ENCODE measurements around the gene SLC6A9. TPM values are rescaled to one million over a fixed set of nuclear protein-coding genes. Genes with fewer than 3 reads are reported as not detected.

Gene SLC6A9
- total and polyA plus RNA-seq, 7 donors: 0.28 to 1.2 (median 0.71) TPM

DNA sequence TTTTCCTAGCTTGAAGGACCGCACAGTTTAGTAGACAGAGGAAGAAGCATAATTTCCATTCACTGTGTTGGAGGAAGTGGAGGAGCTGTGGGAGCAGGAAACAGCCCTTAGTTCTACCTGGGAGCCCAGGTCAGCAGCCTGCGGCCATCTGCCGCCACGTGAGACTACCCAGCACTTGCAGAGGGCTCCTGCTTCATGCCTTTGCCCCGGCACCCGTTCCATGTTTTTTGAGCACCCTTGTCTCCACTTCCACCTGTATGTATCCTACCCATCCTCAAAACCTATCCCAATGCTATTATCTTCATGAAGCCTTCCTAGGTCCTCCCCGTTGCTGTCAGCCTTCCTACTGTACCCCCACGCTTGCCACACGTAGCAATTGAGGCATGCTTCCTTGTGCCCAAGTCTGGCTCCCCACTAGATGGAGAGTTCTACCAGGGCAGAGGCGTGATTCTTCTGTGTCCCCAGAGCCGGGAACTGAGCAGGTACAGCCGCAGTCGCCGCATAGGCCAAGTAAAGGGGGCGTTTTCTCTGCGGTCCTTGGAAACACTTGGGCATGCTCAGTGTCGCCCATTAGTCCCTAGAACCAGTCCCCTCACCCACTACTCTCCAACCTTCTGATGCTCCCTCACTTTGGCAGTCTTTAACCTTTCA, 1.9 kb downstream of the SLC6A9 start:
- Histone ChIP-seq H3K9me3 (no peaks in the 10 kb centered on the region), H3K27me3 (ENCODE audit: insufficient read depth in 3 of 3, low read length in 2 of 3) (no peaks in the 10 kb centered on the region), H3K4me3 (peak overlapping the region; percentile 88), H3K4me1 (peaks cover 6% of the 10 kb centered on the region), H3K36me3 (ENCODE audit: insufficient read depth in 1 of 2, low read depth in 1 of 2) (no peaks in the 10 kb centered on the region), H3K27ac (peak overlapping the region; percentile 91)
- WGBS, 3 donors: 22 to 26% (median 22%) methylated on average over 17 of the region's 17 CpGs
- peak; percentile 14 to 36 (median 26) for ATAC-seq
- TF ChIP-seq, protein P1, sequence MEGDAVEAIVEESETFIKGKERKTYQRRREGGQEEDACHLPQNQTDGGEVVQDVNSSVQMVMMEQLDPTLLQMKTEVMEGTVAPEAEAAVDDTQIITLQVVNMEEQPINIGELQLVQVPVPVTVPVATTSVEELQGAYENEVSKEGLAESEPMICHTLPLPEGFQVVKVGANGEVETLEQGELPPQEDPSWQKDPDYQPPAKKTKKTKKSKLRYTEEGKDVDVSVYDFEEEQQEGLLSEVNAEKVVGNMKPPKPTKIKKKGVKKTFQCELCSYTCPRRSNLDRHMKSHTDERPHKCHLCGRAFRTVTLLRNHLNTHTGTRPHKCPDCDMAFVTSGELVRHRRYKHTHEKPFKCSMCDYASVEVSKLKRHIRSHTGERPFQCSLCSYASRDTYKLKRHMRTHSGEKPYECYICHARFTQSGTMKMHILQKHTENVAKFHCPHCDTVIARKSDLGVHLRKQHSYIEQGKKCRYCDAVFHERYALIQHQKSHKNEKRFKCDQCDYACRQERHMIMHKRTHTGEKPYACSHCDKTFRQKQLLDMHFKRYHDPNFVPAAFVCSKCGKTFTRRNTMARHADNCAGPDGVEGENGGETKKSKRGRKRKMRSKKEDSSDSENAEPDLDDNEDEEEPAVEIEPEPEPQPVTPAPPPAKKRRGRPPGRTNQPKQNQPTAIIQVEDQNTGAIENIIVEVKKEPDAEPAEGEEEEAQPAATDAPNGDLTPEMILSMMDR (IDR thresholded peaks at IDR 0.05): no peak
- no peak for DNase-seq
- intact Hi-C loops (cut with DNase I): no loop called here

DNA sequence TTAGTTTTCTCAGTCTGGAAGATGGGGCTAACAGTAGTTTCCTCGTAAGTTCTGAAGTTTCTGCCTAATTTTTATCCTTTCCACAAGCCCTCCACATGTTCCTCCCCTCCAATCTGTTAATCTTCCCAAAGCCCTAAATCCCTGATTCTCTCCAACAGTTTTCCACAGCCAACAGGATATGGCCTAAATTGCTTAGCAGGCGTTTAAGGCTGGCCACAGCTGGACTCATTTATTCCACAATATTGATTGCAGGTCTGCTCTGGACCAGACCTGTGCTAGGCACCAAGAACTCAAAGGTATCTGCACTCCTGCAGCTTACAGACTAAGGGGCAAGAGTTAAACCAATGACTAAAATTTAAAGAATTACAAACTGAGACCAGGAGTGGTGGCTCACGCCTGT, 3.9 kb downstream of the SLC6A9 start:
- DNase-seq: no peak
- Histone ChIP-seq H3K36me3 (ENCODE audit: insufficient read depth in 1 of 2, low read depth in 1 of 2) (no peaks in the 10 kb centered on the region), H3K4me1 (peaks cover 6% of the 10 kb centered on the region), H3K4me3 (no peak overlapping the region), H3K9me3 (no peaks in the 10 kb centered on the region), H3K27me3 (ENCODE audit: insufficient read depth in 3 of 3, low read length in 2 of 3) (no peaks in the 10 kb centered on the region), H3K27ac (no peak overlapping the region)
- TF ChIP-seq, protein P1 (IDR thresholded peaks at IDR 0.05): no peak
- intact Hi-C loops (cut with DNase I): no loop called here
- no peak for ATAC-seq
- 86 to 92% (median 87%) methylated on average over 3 of the region's 3 CpGs for WGBS, 3 donors

DNA sequence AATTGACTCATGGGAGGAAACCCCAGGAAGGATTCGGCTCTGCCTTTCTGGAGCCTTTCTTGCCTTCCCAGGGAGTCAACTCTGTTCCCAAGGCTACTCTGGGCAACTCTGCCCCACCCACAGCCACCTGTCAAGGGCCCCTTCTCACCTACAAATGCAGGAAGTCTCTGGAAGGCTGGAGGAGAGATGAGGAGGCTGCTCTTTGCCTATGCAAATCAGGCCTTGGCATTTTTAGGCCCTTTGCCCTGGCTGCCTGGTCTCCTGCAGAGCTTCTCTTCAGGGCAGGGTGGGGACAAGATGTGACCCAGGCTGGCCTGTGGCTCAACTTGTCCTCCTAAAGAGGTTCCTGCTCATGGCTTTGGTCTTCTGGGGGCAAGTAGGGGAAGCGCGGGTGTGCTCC, 5.4 kb downstream of the SLC6A9 start:
- Histone ChIP-seq H3K4me3 (no peak overlapping the region), H3K9me3 (no peaks in the 10 kb centered on the region), H3K27me3 (ENCODE audit: insufficient read depth in 3 of 3, low read length in 2 of 3) (no peaks in the 10 kb centered on the region), H3K36me3 (ENCODE audit: insufficient read depth in 1 of 2, low read depth in 1 of 2) (no peaks in the 10 kb centered on the region), H3K4me1 (peaks cover 6% of the 10 kb centered on the region), H3K27ac (no peak overlapping the region)
- 82 to 89% (median 85%) methylated on average over 3 of the region's 3 CpGs for WGBS, 3 donors
- TF ChIP-seq, protein P1 (IDR thresholded peaks at IDR 0.05): no peak
- intact Hi-C loops (cut with DNase I): no loop called here
- ATAC-seq (no peak), DNase-seq (peak in 1 of 2 donors; percentile 19)

DNA sequence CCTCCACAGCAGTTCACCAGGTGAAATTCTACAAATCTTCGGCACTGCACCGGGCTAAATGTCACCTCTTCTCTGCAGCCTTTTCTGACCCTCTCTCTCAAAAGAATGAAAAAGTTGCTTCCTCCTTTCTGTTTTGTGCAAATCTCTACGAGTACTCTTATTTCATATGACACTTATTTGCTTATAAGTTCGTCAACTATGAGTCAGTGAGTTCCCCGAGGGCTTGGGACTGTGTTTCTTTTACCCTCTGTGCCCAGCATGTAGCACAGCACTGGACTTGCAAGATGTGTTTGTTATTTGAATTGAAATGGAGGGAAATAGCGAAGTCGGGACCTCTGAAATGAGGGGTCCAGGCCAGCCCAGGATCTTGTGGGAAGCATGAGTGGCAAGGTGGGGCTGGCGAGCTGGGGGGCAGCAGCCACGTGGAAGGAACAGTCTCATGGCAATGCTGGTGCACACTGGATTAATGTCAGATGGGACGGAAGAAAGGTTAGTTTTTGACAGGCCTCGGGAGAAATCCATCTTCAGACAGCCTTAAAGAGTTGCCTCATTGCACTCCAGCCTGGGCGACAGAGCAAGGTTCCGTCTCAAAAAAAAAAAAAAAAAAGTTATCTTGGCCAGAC, 6.2 kb downstream of the SLC6A9 start:
- Histone ChIP-seq H3K27ac (no peak overlapping the region), H3K36me3 (ENCODE audit: insufficient read depth in 1 of 2, low read depth in 1 of 2) (no peaks in the 10 kb centered on the region), H3K4me3 (no peak overlapping the region), H3K4me1 (peaks cover 6% of the 10 kb centered on the region), H3K9me3 (no peaks in the 10 kb centered on the region), H3K27me3 (ENCODE audit: insufficient read depth in 3 of 3, low read length in 2 of 3) (no peaks in the 10 kb centered on the region)
- no peak for ATAC-seq
- no peak for DNase-seq
- intact Hi-C loops (cut with DNase I): no loop called here
- TF ChIP-seq, protein P1 (IDR thresholded peaks at IDR 0.05): no peak
- WGBS, 3 donors: 85 to 89% (median 87%) methylated on average over 13 of the region's 13 CpGs

All from psoas muscle (tissue), 8 donors.